ENCODE measurements around the gene CENPP.

- TF ChIP-seq CTCF (IDR thresholded peaks at IDR 0.05): no peak
- no peak for TF ChIP-seq POLR2A (IDR thresholded peaks at IDR 0.05)
Measured at GRCh38 chr9:92457576-92457975, 131.8 kb downstream of the CENPP start.

Data from body of pancreas (tissue), 4 donors.